HG03469 (cell line): ENCODE measurements around the gene ZER1.

ENCODE experiments used
- ATAC-seq: cut with Tn5 transposase; IDR thresholded peaks from one replicate; pipeline ENCODE4 v1.9.1; 2021; ENCODE audit warnings: mild to moderate bottlenecking, moderate library complexity, moderate number of reproducible peaks; ENCODE audit not compliant: unreplicated experiment

Gene ZER1

DNA sequence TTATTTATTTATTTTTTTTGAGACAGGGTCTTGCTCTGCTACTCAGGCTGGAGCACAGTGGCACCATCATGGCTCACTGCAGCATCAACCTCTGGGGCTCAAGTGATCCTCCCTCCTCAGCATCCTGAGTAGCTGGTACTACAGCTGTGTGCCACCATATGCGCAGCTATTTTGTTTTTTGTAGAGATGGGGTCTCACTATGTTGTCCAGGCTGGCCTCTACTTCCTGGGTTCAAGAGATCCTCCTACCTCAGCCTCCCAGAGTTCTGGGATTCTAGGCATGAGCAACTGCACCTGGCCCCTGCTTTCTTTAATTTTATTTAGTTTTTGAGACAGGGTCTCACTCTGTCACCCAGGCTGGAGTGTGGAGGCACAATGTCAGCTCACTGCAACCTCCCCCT lies 28.3 kb downstream of the ZER1 start:
- no peak for ATAC-seq

DNA sequence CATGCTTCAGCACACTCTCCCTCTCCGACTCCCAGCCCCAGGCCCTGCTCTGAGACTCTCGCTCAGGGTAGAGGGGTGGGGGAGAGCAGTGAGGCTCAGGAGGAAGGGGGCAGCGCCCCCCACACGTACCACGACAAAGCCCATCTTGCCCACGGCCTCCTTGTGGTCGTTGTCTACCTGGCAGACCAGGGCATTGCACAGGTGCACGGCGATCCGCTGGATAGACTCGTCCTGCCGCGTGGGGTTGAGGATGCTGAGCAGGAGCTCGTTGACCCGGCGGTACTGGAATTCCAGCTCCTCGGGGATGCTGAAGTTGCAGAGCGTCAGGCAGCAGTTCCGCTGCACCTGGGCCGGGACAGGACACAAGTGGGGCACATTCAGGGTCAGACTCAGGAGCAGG lies 29.3 kb downstream of the ZER1 start:
- no peak for ATAC-seq

DNA sequence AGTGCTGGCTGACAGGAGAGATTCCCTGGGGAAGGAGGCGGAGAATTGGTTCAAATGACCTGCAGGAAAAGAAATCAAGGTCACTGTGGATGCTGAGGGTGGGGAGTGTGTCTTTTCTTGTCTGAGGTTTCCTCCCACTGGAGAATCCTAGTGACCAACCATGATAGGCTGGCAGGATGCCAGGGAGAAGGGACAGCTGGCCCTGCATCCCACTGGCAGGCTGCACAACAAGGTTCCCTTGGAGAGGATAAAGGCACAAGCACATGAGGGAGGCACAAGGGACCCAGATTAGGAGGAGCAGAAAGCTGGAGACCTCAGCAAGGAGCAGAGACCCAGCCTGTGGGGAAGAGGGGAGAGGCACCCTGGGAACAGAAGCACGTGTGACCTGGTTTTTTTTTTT lies 36.4 kb downstream of the ZER1 start:
- no peak for ATAC-seq

DNA sequence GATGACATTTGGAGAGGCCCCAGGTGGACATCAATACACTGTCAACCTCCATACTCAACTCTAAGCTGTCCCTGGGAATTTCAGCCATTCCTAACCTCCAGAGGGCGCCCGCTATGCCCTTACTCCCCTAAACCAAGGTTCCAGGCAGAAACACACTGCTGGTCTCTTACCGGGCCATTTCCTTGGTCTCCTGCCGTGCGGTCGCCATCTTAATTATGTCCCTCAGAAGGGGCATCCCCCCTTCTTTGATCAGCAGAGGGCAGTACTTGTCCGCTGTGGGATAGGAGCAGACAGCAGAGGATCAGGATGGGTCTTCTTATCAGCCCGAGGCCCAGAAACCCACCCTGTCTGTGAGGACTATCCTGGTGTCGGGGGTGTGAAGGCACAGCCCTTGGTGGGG lies 38.5 kb downstream of the ZER1 start:
- ATAC-seq = no peak

DNA sequence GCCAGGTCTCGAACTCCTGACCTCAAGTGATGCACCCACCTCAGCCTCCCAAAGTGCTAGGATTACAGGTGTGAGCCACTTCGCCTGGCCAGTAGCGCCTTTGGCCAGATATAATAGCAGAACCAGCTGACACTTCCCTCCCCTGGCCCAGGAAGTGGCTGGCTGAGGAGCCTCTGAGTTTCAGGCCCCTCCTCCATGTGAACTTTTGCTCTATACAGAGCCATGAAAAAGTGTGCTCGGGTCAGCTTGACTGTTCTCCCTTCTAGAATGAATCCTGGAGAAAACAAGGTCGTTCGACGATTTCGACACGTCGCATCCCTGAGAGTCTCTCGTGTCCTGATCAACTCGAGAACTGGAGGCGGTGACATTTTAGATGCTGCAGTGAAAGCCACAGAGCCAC lies 39.2 kb downstream of the ZER1 start:
- no peak for ATAC-seq

DNA sequence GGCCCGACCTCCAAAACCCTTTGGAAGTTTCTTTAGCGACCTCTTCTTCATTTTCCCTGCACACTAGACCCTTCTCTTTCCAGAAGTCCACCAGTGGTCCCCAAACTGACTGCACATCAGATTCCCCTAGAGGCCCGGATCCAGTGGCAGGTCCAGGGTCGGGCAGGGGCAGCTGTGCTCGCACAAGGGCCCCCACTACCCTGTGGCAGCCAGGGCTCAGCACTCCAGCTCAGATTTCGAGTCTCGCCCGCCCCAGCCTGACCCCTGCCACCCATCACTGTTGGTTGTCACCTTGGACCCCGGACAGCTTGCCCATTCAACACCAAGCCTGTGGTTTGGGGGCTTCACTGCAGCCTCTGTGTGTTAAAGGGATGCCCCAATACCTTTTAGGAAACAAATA lies 40.0 kb downstream of the ZER1 start:
- no peak for ATAC-seq

DNA sequence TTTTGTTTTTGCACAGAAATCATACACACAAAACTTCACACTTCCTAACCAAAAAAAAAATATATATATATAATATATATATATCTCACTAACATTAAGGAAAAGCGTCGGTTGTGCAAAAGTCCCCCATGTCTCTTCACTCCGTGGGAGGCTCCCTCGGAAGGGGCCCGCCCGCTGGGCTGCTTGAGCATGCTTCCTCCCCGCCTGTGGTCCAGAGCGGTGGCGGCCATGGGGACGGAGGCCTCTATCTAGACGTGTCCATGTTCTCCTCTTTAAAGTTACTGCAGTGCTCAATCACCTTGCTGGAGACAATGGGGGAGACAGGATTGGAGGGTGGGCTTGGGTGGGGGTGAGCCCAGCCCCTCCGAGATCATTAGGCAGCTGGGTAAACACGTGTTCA lies 40.6 kb downstream of the ZER1 start:
- ATAC-seq = no peak

DNA sequence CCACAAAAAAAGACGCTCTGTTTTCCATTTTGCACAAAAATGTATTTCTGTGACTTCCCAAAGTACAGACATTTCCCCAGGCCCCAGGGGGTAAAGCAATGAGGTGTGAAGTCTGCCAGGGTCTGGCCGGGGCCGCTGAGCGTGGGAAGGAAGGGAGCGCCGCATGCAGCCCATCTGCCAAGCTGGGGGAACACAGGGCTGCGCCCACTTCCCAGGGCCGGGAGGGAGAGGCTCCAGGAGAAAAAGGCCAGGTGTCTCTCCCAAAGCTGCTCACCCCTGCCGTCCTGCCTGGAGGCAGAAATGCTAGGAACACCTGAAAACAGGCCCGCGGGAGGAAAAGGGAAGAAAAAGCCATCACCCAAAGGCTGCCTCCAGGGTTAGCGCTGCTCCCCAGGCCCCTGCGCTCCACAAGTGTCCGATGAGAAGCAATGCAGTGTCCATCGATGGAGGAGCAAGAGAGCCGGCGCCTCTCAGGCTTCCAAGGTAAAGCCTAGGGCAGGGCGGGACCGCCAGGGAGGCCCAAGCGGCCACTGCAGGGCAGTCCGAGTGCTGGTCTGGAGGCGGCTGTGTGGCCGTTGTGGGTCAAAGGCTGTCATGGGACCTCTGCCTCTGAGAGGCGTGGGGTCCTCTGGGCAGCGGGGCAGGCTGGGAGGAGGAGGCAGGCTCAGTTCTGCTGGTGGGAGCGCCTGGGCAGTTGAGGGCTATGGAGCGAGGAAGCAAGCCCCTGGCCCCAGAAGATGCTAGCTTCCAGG lies 41.8 kb downstream of the ZER1 start:
- ATAC-seq = no peak

DNA sequence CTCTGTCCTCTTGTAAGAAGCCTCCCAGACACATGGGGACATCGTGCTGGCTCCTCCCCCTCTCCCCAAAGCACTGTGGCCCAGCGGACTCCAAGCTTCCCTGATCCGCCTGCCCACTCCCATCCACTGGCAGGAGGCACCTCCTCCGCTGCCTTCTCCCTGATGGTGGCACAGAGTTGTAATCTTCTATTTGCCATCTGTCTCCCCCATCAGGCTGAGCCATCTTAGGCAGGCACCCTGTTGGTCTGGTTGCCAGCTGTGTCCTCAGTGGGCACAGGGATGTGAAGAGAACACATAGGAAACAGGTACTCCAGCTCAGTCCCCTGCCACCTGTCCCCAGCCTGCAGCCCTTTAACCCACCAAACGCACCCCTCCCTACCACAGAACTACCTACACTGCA lies 42.4 kb downstream of the ZER1 start:
- no peak for ATAC-seq

DNA sequence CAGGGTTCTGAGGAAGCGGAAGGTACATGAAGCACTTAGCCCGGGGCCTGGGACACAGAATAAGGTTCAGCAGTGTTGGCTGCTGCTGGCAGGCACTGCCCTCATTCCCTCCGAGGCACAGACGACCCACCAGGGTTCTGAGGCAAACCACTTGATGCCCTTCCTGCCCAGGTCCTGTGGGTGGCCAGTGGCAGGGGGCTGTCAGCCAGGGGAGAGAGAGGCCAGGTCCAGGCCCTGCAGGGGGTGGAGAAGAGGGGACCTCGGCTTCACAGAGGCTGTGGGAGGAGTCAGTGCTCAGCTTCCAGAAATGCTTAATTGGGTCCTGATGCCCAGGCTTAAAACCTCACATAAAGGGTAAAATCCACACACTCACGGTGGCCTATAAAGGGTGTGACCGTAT lies 43.4 kb downstream of the ZER1 start:
- ATAC-seq = no peak

DNA sequence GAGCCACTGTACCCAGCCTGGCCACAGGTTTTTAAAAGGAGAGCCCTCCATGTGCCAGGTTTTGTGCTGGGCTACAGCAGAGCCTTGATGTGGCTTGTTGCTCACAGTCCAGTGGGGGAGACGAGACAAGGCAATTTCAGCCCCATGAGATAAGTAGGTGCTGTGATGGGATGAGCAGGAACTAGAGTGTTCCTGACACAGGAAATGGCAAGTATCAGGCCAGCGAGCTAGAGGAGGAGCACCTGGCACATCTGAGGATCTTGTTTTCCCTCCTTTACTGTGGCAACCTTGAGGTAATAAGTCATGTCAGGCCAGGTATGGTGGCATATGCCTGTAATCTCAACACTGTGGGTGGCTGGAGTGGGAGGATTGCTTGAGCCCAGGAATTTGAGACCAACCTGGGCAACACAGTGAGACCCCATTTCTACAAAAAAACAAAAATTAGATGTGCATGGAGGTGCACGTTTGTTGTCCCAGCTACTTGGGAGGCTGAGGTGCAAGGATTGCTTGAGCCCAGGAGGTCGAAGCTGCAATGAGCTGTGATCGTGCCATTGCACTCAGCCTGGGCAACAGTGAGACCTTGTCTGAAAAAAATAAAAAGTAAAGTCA lies 44.0 kb downstream of the ZER1 start:
- ATAC-seq = no peak

DNA sequence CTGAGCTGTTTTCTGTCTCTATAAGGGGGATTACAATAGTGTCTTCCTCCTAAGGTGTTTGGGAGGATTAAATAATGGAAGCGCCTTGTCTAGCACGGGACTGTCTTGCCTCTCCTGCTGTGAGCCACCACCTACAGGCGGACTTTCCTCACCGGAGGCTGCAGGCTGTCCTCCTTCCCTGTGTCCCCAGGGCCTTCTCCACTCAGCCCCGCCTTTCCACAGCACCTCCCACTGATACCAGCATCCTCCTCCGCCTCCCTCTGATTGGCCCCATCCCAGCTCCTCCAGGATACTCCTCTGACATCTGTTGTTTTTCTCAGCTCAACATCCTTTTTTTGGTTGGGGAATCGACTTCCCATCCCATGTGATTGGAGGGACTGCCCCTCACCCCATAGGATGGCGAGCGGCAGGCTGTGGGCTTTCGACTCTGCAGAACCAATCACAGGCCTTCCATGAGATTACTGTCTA lies 46.9 kb downstream of the ZER1 start:
- ATAC-seq = no peak

DNA sequence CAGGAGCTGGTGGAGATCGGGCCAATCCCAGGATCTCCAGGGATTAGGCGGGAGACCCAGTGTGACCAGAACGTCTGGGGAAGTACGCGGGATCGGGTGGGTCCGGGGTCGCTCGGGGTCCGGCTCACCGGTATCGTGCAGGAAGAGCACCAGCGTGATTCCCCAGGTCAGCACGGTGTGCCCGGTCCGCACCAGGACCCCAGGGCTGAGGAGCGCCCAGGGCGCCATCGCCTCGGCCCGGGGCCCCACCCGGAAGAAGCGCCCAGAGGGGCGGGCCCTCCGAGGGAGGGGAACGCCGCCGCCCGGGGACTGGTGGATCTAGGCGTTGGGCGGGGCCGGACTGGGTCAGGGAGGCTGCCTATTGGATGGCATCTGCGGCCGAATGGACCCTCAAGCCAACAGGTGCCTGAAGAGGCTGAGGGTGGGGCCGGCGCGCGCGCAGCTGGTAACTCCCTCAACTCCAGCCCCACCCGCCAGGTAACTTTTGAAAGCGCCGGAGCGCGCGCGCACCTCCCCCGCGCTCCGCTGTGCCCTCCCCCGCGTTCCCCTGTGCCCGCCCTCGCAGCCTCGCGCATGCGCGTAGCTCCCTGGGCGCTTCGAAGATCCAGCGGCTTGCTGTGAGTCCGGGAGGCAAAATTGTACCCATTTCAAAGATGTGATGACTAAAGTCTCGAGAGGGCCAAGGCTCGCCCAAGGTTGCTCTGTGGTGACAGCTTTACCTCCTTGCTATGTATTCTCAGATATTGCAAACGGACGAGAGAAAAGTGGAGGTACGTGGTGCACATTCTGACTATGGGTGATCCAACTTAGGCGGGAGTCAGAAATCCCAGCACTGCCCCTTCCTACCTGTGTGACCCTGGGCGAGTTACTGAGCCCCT lies 47.6 kb downstream of the ZER1 start, which contains the start of gene ZDHHC12:
Gene ZDHHC12 (minus strand): TSS at position 262 of the 878 bp plus-strand sequence. CDS start 34 bp downstream, at position 228.
- peak; percentile 77 for ATAC-seq

DNA sequence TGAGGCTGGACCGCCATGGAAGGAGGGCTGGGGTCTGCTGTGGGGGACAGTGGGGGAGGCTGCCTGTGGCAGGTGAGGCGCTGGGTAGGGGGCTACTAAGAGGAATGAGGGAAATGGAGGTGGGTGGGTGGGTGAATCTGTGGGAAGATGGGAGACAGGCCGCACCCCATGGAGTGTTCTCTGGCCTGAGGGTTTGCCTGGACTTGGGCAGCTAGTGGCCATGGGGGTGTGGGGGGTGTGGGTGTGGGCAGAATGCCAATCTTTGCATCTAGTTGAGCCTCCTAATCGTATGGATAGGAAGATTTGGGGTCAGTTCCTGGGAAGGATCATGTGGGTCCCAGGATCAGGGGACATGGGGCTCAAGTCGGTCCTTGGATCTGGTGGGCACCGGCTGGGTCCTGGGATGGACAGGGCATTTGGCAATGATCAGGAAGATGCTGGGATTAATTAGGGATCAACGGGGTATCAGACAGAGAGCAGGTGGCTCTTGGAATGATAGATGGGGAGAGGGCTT lies 48.3 kb downstream of the ZER1 start:
- no peak for ATAC-seq

DNA sequence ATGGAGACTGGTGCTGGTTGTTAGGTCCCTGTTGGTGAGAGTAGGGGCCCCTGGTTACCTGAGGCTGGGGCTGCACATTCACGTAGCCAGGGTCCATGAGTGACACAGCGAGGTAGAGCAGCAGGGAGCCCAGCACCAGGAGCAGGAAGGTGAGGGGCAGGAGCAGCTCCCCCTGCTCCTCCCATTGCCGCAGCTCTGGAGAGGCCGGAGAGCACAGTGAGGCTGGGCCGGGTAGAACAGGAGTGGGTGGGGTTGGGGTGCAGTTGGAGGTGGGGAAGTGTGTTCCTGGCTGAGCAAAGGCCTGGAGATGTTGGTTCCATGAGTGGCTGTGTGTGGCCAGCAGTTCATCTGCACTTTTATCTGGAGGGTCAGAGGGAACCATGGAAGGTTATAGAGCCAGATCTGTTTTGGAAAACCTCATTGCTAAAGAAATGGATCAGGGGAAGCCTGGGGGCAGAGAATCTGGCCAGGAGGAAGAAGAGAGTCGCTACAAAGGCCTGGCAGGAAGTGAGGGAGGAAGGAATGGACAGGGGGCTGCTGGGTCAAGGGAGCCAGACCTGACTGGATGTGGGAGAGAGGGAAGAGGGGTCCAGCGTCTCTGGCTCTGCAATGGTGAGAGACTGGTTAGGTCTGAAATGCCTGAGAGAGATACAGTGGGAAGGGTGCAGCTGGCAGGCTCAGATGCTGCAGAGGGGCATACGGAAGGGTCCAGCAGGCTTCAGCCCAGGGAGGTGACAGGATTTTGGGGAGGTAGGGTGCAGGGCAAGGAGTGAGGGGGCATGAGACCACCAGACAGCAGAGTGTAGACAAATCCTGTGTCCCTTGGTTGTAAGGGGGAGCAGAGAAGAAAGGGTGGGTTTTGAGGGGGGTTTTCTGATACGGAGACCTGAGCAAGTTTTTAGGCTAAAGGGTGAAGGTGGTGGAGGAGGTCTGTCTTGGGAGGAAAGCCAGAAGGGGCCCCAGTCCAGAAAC lies 49.1 kb downstream of the ZER1 start:
- no peak for ATAC-seq

DNA sequence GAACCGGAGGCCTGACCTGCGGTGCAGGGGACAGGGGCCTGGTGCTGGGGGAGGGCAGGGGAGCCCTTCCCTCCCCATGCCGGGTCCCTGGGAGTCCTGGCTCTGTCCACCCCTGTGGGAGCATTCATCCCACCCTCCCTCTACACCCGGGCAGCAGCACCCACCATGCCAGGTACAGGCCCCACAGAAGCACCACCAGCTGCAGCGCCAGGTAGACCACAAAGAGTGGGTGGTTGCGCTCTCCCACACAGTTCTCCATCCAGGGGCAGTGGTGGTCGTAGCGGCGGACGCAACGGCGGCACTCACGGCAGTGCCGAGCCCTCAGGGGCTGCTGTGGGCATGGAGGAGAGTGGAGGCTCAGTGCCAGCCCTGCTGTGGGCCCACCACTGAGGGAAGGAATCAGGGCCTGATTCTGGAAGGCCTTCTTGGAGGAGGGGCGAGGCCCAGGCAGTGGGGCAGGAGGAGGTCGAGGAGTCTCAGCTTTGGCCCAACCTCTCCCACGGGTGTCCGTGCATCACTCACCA lies 50.2 kb downstream of the ZER1 start:
- no peak for ATAC-seq

DNA sequence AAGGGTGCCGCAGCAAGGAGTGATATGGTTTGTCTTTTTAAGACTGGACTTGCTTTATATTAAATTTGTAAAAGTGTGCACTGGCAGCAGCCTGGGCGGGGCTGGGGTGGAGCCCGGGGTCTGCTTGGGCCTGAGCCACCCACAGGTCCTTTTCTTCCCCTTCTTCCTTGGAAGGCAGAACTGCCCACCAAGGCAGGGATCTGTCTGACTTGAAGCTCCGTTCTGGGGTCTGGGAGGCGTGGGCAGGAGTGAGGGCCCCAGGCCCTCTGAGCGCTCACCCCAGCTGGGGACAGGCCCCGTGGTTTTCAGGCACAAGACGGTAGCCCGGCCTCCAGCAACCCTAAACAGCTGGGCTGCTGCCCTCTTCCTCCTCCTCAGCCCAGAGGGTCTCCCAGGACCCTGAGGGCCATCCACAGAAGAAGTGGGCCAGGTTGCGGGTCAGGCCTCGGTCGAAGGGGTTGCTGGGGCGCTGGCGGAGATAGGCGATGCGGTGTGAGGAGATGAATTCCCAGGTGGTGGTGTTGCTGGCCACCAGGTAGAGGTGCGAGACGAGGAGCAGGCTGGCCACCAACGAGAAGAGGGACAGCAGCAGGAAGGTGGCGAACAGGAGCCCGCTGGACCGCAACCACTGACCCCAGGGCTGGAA lies 50.8 kb downstream of the ZER1 start:
- ATAC-seq = no peak

DNA sequence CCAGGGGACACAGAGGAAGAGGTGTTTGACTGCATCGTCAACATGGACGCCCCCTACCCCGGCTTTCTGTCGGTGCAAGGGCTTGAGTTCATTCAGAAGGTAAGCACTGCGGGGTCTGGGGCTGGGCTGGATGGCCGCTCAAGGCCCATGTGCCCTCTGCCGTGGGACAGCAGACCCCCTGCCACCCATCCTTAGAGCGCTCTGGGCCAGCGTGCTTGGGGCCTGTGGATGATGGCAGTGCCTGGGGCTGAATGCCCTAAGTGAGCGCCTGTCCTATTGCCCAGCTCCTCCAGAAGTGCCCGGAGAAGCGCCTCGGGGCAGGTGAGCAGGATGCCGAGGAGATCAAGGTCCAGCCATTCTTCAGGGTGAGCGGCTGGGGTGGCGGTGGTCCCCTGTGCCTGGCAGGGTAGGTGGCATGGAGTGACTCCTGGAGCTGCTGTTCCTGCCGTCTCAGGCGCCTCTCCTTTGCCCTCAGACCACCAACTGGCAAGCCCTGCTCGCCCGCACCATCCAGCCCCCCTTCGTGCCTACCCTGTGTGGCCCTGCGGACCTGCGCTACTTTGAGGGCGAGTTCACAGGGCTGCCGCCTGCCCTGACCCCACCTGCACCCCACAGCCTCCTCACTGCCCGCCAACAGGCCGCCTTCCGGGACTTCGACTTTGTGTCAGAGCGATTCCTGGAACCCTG lies 51.7 kb downstream of the ZER1 start:
- no peak for ATAC-seq

DNA sequence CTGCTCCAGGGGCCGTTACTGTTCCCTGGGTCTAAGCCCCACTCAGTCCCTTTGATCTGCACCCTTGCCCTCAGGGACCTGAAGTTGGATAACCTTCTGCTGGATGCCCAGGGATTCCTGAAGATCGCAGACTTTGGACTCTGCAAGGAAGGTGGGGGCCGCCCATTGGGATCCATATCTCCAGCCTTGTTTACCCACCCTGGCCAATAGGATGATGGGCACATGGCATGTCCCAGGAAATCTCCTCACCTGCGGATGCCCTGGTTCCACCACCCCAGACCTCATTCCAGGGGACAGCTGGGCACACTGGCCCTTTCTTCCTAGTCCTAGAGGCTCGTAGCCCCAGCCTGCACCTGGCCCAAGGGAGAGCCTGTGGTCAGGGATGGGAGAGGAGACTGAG lies 53.3 kb downstream of the ZER1 start:
- ATAC-seq = no peak
